ENCODE results near the gene MBOAT2.

Gene MBOAT2

DNA sequence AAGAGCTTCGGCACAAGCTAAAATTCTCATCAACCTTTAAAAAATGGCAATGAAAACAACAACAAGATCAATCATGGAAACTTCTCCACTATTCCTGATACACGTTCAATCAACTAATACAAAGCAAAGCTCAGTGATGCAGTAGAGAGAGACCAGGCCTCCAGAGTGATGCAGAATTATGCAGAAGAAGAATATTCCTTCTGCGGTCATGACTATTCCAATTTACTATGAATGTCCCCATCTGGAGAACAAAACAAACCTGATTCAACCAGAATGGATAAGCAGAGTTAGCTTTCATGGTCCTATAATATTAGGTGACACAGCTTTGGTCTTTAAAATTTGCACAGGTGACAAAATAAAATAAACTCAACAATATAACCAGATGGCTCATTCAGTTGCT is 12.5 kb upstream of the MBOAT2 start:
- no peak for DNase-seq

DNA sequence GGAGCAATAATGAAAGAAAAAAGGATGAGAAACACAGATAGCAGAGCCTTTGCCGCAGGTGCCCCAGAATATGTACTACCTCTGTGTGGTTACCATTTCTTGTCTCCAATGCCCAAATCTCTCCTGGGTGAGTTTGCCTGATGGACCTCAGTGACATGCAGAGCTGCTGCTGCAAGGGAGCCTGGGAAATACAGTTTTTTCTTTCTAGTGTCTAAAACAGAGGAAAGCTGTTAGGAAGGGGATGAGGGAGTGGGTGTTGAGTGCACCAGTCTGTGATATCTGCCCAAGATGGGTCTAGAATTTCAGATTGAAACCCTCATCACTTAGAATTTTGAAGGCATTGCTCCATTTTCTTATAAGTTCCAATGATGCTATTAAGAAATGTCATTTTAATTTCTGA is 9.9 kb upstream of the MBOAT2 start:
- no peak for DNase-seq

DNA sequence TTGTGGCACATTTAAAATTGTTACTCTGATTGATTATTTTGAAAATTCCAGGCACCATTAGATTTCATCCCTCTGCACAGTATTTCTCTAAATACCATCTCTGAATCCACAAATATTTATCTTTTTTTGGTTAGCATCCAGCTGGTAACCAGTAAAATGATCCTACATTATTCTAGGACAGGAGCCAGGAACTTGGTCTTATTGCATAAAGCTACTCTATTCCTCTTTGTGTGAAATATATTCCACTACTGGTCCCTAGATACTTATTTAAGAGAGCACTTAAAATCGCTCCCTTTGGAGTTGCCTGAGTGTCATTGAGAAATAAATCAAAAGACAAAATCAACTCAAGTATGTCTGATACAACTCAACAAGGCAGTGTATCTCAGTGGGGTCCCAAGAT is 7.4 kb upstream of the MBOAT2 start:
- peak; percentile 42 for DNase-seq

DNA sequence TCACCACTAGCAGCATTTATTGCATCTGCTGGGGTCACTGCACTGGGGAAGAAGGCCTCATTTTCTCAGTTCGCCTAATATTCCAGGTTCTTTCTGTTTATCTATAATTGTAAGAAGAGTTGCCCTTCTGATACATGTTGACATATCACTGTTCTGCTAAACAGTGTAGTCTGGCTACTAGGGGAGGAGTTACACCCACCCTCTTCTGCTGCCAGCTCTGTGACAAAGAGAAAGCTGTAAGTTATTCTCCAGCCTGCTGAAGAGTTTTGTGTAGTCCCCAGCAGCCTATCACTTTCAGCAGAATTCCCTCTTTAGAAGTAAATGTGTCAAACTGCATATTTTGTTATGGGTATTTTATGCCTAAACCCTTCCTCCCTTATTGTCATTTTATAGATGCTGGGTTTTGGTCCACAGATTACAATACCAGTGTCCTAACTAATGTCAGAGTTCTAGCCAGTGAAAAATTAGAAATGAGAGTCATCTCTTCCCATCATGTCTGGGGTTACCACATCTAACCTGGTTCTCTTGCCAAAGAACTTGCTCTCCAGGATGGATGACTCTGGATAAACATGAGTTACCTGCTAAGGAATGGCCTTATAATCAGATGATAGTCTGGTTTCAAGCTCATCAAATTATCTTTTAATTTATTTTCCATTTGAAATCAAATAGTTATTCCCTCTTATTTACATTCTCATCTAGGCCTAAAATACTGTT is 5.6 kb upstream of the MBOAT2 start:
- no peak for DNase-seq

DNA sequence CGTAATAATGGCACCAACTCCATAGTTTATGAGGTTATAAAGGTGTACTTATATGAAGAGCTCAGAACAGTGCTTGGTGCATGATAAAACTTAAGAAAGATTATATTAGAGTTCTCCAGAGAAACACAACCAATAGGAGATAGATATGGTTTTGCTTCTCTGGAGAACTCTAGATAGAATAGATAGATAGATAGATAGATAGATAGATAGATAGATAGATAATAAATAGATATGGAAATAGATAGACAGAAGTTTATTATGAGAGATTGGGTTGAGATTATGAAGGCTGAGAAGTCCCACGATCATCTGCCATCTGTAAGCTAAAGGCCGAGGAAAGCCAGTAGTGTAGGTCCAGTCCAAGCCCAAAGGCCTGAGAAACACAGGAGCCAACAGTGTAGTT is 2.9 kb upstream of the MBOAT2 start:
- no peak for DNase-seq

DNA sequence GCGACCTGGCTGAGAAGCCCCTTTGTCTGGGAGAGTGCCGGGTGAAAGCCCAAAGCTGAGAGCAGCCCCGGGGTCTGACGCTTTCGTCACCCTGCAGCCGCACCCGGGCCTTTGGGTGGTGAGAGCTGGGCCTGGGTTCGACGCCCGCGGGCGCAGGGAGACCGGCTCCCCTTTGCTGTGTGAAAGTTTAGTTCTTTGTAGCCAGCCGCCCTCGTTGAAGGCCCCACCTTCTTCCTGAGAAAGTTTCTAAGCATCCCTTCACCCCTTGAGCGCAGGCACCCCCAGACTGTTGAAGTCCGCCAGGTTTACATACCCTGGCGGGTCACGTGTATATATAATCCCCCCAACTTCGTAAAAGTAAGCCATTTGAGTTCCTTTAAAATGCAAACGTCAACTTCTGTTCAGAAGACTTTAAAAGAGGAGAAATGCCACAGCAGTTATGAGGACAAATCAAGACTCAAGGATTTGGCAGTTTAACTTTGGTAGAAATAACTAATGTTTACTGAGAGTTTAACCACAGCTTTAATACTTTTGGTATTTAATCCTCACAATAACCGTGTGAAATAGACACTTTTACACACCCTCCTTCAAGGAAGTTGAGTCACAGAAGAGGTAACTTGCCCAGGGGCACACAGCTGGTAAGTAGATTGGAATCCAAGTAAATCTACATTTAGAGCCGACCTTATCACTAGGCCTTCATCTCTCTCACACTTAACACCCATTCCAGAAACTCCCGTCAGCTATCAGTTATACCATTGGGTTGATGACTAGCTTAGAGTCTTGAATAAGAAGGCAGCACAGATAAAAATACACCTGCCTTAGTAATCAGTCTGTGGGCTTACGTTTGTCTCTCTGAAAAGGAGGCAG is 1.1 kb upstream of the MBOAT2 start:
- DNase-seq, result peak; percentile 98

DNA sequence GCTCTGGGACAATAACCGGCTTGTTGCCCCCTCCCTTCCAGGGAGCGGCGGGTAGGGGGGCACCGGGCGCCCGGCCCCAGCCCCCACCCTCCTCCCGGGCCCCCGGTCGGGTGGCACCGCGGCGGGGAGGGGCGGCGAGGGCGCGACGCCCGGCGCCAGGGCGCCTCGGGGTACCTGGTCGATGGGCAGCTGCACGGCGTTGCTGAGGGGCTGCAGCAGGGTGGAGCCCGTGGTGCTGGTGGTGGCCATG is 193 bp downstream of the MBOAT2 start:
- no peak for DNase-seq

DNA sequence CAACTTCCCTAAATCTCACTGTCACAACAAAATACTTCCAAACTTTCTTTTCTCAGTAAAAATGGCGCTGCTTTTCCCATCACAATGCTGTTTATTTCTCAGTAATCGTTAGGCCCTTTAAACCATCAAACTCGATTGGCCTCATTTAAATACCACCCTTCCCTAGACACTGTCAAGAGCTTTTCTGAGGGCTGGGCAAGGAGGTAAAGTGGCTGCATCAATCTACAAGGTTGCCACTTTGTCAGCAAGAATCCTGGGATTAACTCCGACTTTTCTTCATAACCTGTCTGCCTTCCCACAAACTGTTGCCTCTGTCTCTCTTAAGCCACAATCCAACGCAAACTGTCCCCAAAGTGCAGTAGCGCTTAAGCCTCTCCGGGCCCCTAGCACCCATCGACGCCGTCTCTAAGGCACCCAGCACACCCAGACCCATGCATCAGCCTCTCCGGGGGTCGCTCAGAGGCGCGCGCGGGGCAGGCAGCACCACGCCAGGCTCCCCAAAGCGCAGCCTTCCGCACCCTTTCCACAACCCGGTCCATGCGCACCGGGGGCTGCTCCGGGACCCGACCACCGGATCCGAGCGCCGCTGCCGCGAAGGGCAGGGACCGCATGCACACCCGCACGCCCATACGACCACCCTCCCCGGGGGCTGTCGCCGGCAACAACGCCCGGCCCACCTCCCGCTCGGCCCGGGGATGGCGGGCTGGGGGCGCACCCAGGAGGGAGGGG is 683 bp downstream of the MBOAT2 start:
- DNase-seq, result no peak

DNA sequence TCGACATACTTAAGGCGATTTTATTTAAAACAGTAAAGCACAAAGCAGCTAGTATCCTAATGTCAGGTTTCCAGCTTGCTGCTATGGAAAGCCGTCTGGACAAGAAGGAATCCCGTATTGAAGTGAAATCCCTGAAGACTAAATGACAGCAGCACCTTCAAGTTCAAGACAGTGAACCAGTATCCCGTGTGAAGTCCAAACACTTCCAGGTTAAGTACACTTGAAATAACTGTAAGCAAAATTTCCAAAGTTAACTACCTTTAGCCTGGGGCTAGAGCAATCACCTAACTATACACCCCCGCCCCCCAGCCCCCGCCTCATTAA is 1.2 kb downstream of the MBOAT2 start:
- DNase-seq, result no peak

DNA sequence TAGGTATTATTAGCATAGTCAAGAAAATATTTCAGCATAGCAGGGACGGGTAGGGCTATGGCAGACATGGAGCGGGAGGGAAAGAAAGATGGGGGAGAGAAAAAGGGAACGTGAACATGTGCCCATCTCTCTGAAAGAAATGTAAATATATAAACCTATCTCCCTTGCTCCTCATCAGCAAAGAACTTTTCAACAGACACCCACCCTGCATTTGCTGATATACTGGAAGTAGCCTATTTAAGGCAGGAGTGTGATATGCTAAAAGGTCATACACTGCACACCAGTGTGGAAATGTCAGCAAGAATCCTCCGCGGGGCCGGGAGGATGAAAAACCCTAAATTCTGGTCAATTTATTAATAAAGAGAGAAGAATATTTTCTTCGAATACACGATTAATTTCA is 1.7 kb downstream of the MBOAT2 start:
- no peak for DNase-seq

DNA sequence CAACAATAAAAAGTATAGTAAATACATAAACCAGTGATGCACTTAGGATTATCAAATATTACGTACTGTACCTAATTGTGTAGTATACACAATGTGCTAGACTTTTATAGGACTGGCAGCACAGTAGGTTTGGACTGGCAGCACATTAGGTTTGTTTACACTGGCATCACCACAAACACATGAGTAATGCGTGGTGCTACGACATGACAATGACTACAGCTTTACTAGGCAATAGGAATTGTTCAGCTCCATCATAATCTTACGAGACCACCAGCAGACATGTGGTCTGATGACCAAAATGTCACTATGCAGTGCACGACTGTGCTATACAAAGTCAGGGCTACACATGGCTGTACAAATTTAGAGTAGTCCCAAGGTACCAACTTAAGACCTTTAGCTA is 2.3 kb downstream of the MBOAT2 start:
- no peak for DNase-seq

DNA sequence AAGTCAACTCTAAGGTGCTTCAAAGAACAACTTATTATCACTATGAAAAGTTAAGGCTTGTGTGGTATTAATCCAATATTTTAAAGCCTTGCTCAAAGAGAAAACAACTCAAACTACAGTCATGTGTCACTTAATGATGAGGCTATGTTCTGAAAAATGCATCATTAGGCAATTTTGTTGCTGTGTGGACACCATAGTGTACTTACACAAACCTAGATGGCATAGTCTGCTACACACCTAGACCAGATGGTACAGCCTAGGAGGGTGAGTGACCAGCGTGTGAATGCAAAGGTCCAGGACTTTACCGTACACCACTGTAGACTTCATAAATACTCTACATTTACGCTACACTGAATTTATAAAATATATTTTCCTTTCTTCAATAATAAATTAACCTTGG is 3.0 kb downstream of the MBOAT2 start:
- no peak for DNase-seq

DNA sequence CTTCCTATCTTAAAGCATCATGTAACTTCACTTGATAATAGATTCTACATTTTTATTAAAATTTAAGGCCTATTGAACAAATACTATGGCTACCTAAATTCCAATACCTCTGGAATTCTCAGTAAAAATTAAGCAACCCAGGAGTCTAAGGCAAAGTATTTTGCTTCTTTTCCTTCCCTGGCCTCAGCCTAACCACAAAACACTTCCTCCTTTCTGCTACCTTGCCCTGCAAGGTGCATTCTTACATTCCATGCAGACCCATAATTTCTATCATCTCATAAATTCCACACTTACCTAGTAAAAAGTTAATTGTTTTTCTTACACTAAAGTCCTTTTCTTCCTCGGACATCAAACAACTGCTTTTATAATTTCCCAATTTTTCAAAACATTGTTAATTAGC is 3.7 kb downstream of the MBOAT2 start:
- DNase-seq, result no peak

DNA sequence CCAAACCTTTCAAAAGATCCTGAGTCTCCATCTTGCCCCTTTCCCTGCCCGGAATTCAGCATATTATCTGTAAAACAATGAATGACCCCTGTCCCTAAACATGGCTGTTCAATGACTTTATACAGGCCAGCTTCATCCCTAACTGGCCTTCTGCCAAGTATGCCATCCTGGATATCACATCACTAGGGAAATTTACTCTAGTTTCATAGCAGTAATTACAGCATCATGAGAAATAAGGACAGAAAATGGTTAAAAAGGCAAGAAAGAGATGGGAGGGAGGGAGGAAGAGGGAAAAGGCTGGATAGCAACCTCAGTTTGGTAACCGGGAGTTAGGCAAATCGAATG is 4.4 kb downstream of the MBOAT2 start:
- no peak for DNase-seq

DNA sequence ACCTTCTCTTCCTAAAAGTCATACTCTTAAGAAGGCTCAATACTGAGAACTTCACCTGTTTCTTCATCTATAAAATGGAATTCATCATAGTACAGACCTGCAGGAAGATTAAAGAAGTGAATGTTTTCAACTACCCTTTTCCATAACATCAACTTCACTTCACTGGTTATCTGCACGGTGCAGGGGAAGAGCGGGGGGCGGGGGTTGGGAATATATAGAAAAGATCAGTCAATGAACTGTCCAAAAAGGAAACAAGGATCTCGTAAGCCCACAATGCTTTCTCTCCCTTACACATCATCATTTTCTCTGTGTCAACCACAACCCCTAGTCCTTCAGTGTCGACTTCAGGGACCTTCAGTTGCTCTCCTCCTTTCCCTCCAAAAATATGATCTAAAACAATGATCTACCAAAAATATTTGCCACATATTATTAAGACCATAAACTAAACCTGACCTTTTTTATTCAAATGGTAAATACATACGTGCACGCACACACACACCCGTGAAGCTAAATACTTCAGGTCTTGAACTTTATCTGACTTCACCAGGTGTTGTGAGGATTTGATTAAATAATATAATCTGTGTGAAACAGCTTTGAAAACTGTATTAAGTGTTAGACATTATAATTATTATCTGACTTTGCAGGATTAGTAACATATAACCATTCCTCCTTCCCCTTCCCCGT is 4.9 kb downstream of the MBOAT2 start:
- no peak for DNase-seq

DNA sequence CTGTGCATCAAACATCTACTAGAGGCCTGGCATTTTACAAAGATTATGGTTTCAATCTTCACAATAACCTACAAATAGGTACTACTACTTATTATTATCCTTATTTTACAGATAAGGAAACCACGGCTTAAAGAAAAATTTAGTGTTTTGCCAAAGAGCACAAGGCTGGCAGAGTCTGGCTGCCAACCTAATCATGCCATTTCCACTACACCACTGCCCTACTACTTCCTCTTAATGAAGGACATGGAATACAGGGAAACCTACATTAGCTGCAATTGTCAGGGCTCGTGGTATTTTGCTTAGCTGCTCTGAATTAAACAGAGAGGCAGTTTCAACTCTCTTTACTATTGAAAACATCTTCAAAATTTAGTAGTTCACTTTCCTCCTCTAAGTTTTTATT is 5.9 kb downstream of the MBOAT2 start:
- no peak for DNase-seq

DNA sequence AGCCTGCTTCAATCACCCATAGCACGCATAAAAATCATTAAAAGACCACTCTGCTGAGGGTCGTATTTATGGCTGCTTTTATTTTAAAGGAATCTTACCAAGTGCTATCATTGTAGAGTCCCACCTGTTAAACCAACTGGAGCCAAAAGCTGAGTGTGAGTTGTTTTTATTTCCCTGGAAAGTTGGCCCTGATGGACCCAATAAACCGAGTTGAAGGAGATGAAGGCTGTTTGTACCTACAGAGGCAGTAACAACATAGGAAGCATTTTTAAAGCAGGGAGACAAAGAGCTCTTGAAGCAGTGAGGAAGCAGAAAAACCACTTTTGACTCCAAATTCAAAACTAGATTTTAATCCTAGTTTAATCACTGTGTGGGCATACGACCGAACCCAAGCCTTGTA is 6.4 kb downstream of the MBOAT2 start:
- no peak for DNase-seq

DNA sequence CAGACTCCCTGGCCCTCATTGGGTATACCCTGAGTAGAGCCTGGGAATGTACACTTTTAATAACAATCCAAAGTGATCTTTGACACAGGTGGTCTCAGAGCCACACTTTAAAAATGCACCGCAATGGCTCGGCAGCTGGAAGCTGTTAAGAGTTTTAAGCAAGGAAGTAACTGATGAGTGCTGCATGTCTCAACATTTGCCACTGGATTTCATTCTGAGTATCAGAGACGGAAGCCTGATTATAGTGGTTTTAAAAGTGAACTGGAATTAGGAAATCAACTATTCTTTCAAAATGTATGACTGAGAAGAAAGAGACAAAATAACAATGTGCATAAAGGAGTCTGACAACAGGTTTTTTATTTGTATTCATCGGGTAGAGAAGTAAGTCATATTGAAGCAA is 7.5 kb downstream of the MBOAT2 start:
- DNase-seq, result no peak

DNA sequence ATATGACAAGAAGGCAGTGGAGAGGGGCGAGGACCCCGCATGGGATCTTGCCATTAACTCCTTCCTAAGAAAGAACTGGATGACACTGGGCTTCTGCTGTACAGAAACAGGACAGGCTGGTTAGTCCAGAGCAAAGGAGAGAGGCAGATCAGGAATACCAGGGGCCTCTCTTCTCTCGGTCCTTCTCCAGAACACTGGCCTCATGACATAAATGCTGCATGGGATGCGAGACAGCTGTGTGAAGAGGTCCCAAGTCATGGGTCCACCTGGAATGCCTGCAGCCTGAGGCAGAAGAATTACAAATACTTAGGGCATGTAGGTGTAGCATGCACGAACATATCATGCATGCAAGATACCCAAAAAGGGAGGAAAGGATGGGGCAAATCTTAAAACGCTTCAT is 9.1 kb downstream of the MBOAT2 start:
- DNase-seq, result no peak

DNA sequence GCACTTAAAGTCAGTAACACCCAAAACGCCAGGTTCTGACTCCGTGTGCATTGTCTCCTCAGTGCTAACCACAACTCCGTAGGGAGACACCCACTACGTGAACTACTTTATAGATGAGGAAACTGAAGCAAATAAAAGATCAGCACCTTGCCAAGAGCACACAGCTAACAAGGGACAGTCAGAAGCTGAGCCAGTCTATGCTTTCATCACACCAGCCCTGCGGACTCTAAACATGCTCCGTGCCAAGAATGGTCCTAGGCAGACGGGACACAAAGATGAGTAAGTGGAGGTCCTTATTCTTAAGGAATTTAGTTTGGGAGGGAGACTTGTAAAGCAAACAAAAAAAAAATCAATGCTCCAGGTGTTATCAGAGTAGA is 9.6 kb downstream of the MBOAT2 start:
- no peak for DNase-seq

DNA sequence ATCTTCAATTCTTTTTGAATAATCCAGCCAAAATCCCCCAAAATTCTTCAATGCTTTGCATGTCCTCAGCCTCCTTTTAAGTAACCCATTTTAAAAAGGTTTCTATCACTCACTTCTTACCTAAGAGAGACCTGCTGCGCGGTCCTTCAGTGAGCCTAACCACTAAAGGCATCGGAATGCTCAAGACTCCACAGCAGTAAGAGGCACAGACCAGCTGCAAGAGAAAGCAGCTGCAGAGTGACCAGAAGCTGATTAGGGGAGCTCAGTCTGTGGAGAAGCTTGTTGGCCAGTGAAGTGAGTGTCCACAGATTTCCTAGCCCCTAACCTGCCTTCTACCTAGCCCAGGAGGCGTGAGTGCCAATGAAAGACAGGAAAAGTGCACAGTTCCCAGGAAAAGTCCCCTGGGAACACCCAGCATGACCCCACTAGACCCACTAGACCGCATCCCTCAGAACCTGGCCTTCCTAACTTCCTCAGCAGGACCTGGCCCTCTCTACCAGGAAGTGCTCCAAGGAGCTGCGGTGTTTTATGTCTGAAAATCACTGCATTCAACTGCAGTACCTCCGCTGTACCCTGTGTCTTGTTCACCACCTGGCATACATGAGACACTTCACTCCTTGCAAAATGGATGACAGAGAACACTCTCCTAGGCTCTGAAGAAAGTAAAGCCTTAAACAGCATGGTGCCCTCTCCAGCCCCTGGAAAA is 10.1 kb downstream of the MBOAT2 start:
- DNase-seq, result no peak

DNA sequence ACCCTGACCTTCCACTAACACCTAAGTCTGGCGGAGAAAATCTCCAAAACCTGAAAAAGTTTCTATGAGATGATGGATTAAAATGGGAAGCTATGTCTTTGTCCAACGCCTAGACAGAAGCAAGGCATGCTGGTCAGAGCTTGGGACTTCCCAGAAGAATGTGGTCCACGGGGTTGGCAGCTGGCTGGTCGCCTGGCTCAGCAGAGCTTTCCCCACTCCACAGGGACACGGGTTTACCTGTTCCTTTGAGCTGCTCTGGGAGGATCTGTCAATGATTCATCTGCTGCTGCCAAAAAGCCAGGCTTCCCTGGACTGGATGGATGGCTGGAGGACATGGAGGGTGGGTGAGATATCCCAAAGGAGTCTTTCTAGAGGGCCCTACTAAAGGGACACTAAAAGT is 10.8 kb downstream of the MBOAT2 start:
- DNase-seq, result no peak

DNA sequence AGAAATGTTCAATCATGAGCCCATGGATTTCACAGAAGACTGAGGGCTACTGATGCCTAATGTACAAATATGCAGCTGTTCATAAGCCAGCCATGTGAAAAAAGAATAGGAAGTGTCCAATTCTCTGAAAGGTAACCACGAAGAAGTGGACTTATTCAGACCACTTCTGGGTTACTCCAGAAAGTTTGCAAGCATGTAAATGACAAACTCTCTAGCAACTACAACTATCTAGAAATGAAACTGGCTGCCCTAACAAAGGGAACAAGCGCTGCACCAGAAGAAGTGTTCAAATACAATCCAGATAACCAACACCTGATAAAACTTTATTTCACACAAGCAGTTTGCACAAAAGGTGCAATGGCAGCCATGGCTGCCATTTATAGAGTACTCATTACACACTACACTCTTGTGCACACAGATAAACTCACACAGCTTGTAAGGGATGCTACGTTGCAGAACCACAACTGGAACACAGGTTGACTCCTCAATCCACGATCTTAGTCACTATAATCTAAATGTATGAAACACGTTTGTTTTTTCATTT is 13.9 kb downstream of the MBOAT2 start:
- DNase-seq, result no peak
